Chondrocyte (in vitro differentiated cells): ENCODE results near the gene IGFBP5. TPM values are rescaled to one million over a fixed set of nuclear protein-coding genes. Genes with fewer than 3 reads are reported as not detected.

Source experiments
- DNase-seq: peaks from one replicate; pipeline ENCODE4 v3.0.0; 2021; ENCODE audit warnings: mixed read lengths, low spot score
- H3K27ac Mint-ChIP-seq: one replicate; pipeline ENCODE4 v1.8.0; 2021; ENCODE audit warnings: mild to moderate bottlenecking, moderate library complexity, mixed read lengths; ENCODE audit not compliant: unreplicated experiment
- H3K27me3 Mint-ChIP-seq: 2 replicates; pipeline ENCODE4 v1.8.0; 2021; ENCODE audit warnings: low read depth, mixed read lengths
- H3K36me3 Mint-ChIP-seq: 2 replicates; pipeline ENCODE4 v1.8.0; 2021; ENCODE audit warnings: low read depth, mixed read lengths
- H3K4me1 Mint-ChIP-seq: 2 replicates; pipeline ENCODE4 v1.8.0; 2021; ENCODE audit warnings: low read depth, mild to moderate bottlenecking, mixed read lengths
- H3K4me3 Mint-ChIP-seq: one replicate; pipeline ENCODE4 v1.8.0; 2021; ENCODE audit warnings: mild to moderate bottlenecking, moderate library complexity, mixed read lengths; ENCODE audit not compliant: unreplicated experiment
- H3K9me3 Mint-ChIP-seq: 2 replicates; pipeline ENCODE4 v1.8.0; 2021; ENCODE audit warnings: low read depth, mixed read lengths
- total RNA-seq: library from RNA; stranded (reverse); gene quantifications from 3 replicates; pipeline ENCODE4 v1.2.1, GENCODE V29; 2021
- TF ChIP-seq, protein P1 (sequence below): fragments of 200-600 bp; sonication (generic); IDR thresholded peaks from 2 replicates; pipeline ENCODE4 v1.5.0; 2021; ENCODE audit warnings: antibody characterized with exemption, mild to moderate bottlenecking, moderate library complexity

IGFBP5 gene
- total RNA-seq, 1 donor from 2014 or later, result 502 TPM

DNA sequence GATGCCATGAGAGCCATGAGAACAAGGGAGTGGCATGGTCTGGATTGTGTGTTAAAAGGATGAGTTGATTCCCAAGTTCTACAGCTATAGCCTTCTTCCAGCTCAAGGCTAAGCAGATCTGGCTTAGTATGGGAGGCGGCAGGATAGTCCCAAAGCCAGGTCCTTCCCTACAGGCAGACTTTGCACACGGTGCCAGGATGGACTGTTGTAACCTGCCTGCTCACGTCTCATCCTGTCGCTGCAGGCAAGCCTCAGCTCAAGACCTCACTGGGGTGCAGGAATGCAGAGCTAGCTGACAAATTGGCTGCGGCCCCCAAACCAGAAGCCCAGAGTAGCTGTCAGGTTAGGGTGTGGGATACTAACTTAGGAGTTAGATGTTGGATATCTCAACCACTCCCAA lies 28.8 kb upstream of the IGFBP5 start:
- H3K27me3 Mint-ChIP-seq, result peaks cover 3% of the 10 kb centered on the region
- no peak overlapping the region for H3K27ac Mint-ChIP-seq
- H3K4me1 Mint-ChIP-seq, result peaks cover 7% of the 10 kb centered on the region
- DNase-seq, result no peak
- H3K9me3 Mint-ChIP-seq, result no peaks in the 10 kb centered on the region
- TF ChIP-seq, protein P1, sequence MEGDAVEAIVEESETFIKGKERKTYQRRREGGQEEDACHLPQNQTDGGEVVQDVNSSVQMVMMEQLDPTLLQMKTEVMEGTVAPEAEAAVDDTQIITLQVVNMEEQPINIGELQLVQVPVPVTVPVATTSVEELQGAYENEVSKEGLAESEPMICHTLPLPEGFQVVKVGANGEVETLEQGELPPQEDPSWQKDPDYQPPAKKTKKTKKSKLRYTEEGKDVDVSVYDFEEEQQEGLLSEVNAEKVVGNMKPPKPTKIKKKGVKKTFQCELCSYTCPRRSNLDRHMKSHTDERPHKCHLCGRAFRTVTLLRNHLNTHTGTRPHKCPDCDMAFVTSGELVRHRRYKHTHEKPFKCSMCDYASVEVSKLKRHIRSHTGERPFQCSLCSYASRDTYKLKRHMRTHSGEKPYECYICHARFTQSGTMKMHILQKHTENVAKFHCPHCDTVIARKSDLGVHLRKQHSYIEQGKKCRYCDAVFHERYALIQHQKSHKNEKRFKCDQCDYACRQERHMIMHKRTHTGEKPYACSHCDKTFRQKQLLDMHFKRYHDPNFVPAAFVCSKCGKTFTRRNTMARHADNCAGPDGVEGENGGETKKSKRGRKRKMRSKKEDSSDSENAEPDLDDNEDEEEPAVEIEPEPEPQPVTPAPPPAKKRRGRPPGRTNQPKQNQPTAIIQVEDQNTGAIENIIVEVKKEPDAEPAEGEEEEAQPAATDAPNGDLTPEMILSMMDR, result no peak
- no peak overlapping the region for H3K4me3 Mint-ChIP-seq
- no peaks in the 10 kb centered on the region for H3K36me3 Mint-ChIP-seq

DNA sequence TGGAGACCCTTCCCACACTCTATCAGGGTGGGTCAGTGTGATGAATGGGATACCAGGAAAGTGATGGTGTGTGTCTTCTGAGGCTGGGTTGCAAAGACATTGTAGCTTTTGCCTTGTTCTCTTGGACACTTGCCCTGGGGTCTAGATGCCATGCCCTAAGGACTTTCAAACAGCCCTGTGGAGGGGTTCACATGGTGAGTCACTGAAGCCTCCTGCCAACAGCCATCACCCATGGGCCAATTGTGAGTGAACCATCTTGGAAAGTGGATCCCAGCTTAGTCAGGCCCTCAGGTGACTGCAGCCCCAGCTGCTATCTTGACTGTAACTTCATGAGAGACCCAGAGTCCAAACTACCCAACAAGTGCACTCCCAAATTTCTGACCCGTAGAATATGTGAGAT lies 25.8 kb upstream of the IGFBP5 start:
- Mint-ChIP-seq H3K27me3 (peaks cover 3% of the 10 kb centered on the region), H3K27ac (no peak overlapping the region), H3K9me3 (no peaks in the 10 kb centered on the region), H3K4me1 (peaks cover 14% of the 10 kb centered on the region), H3K4me3 (no peak overlapping the region), H3K36me3 (no peaks in the 10 kb centered on the region)
- DNase-seq, result no peak
- TF ChIP-seq, protein P1, result no peak

DNA sequence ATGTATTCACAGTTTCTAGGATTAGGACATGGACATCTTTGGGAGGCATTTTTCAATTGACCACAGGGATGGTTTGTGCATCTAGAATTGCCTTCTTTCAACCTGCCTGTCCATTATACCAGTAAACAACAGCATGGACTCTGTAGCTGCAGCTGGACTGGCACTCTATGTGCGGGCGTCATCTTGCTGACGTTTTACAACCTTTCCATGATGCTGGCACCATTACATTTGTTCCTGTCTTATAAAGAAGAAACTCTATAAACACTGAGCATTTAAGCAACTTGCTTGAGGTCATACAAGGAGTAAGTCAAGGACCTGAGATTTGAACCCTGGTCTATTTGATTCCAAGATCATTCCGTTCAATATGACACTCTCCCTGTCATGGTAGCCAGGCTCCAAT lies 25.4 kb upstream of the IGFBP5 start:
- H3K9me3 Mint-ChIP-seq, result no peaks in the 10 kb centered on the region
- no peak overlapping the region for H3K4me3 Mint-ChIP-seq
- peaks cover 9% of the 10 kb centered on the region for H3K4me1 Mint-ChIP-seq
- H3K27me3 Mint-ChIP-seq, result peaks cover 3% of the 10 kb centered on the region
- TF ChIP-seq, protein P1, result no peak
- no peaks in the 10 kb centered on the region for H3K36me3 Mint-ChIP-seq
- DNase-seq, result no peak
- H3K27ac Mint-ChIP-seq, result no peak overlapping the region

DNA sequence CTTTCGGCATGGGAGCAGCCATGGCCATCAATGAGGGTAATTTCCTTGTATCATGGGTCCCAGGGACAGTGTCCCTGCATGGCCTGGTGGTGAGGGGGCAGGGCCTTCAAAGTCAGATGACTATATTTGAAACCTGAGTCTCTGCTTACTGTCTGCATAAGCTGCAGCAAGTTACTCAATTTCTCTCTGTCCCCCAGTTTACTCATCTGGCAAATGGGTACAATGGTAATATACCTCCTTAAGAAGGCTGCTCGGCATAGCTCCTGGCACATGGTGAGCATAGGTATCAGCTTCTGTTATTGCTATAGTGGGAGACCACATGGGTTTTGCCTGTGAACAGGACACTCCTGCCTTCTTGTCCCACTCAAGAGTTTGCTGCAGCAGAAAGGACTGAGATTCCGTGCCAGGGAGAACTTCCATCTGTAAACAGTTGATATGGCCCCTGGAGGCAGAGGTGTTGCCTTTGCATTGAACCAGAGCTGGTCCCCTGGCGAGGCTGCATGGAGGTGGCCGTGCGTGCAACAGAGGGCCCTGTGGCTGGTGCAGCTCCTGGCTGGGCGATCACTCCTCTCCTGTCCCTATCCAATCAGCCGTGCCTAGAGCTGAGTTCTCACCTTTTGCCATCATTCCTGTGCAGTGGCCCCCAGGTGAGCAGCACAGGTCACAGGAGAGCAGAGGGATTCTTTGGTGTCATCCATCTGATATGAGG lies 22.7 kb upstream of the IGFBP5 start:
- H3K27me3 Mint-ChIP-seq, result peaks cover 3% of the 10 kb centered on the region
- H3K36me3 Mint-ChIP-seq, result no peaks in the 10 kb centered on the region
- no peaks in the 10 kb centered on the region for H3K9me3 Mint-ChIP-seq
- H3K4me3 Mint-ChIP-seq, result no peak overlapping the region
- TF ChIP-seq, protein P1, result no peak
- no peak overlapping the region for H3K27ac Mint-ChIP-seq
- DNase-seq, result no peak
- peaks cover 33% of the 10 kb centered on the region for H3K4me1 Mint-ChIP-seq

DNA sequence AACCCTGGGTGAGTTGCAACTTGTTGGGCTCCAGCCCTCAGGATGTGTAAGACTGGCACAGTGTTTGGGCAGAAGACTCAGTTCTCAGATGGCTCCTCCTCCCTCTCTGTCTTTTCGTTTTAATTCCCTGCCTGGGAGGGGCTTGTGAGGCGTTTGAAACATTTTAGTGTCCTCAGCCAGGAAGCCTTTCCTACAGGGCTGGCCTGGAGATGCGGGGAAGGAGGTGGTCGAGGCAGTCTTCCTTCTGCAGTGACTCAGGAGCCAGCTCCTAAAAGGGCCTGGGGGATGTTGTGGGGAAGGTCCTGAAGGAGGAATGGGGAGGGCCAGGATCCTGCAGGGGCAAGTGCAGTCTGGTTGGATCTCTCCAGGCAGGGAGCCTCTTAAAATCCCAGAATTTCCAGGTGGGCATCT lies 22.1 kb upstream of the IGFBP5 start:
- H3K4me3 Mint-ChIP-seq, result no peak overlapping the region
- DNase-seq, result no peak
- H3K4me1 Mint-ChIP-seq, result peaks cover 34% of the 10 kb centered on the region
- H3K27ac Mint-ChIP-seq, result no peak overlapping the region
- TF ChIP-seq, protein P1, result no peak
- H3K36me3 Mint-ChIP-seq, result no peaks in the 10 kb centered on the region
- no peaks in the 10 kb centered on the region for H3K9me3 Mint-ChIP-seq
- H3K27me3 Mint-ChIP-seq, result peaks cover 3% of the 10 kb centered on the region
